Thyroid gland (tissue), 4 donors: ENCODE results near the gene MANBA. TPM values are rescaled to one million over a fixed set of nuclear protein-coding genes. Genes with fewer than 3 reads are reported as not detected.

Experiments used
- DNase-seq, 2 donors: peaks; one replicate each; pipeline ENCODE4 v3.0.0-alpha.2; 2019
- H3K27ac ChIP-seq, 3 donors: fragments of 200-600 bp; sonication (generic); 1 replicate in 2 of 3; 2 replicates in 1 of 3; pipeline ENCODE4 v1.5.1; 2016 to 2019; ENCODE audit warnings: mild to moderate bottlenecking in 1 of 3, moderate library complexity in 1 of 3
- H3K27me3 ChIP-seq: fragments of 200-600 bp; sonication (generic); one replicate; pipeline ENCODE4 v1.5.1; 2019
- H3K36me3 ChIP-seq, 2 donors: fragments of 200-600 bp; sonication (generic); one replicate each; pipeline ENCODE4 v1.5.1; 2016 to 2019
- H3K4me1 ChIP-seq, 2 donors: fragments of 200-600 bp; sonication (generic); one replicate each; pipeline ENCODE4 v1.5.1; 2017 to 2019
- H3K4me3 ChIP-seq, 3 donors: fragments of 200-600 bp; sonication (generic); replicated peaks in 1 of 3; 1 replicate in 2 of 3; 2 replicates in 1 of 3; pipeline ENCODE4 v1.5.1; 2016; ENCODE audit warnings: mild to moderate bottlenecking in 1 of 3
- H3K9me3 ChIP-seq: fragments of 200-600 bp; sonication (generic); one replicate; pipeline ENCODE4 v1.5.1; 2017
- POLR2A ChIP-seq, 2 donors: fragments of 450-650 bp; IDR thresholded peaks; one replicate each; pipeline ENCODE4 v1.6.1; 2017; ENCODE audit warnings: antibody characterized with exemption in 2 of 2, mild to moderate bottlenecking in 2 of 2, moderate library complexity in 1 of 2
- WGBS, 2 donors: methylation state at CpG; one replicate each; pipeline ENCODE4 v1.1.5; 2017; 5-methylcytosine and 5-hydroxymethylcytosine counted together
- intact Hi-C: fragments of 100-400 bp; cut with DNase I; formaldehyde crosslinking; loops from one replicate; pipeline ENCODE4 v1.15.1; 2023
- total RNA-seq, 4 donors: library from RNA; depleted of rRNA; stranded (reverse); fragments of >200 nt; gene quantifications; one replicate each; pipeline ENCODE4 v1.2.3, GENCODE V29; 2016
- TF ChIP-seq, protein P1 (sequence below), 6 experiments: fragments of 200-600 bp in 3 of 6; fragments of 450-650 bp in 3 of 6; sonication (generic) in 3 of 6; IDR thresholded peaks; one replicate each; pipeline ENCODE4 v1.5.1; 2016 to 2019; ENCODE audit warnings: antibody characterized with exemption in 6 of 6, mild to moderate bottlenecking in 2 of 6, inconsistent platforms in 1 of 6, moderate library complexity in 1 of 6

Gene MANBA
- total RNA-seq, 4 donors from 2014 or later: 41.3 to 53.4 (median 45.5) TPM

- Histone ChIP-seq H3K4me3 (no peak overlapping the region), H3K27ac (no peak overlapping the region), H3K27me3 (no peaks in the 10 kb centered on the region), H3K4me1 (no peaks in the 10 kb centered on the region), H3K9me3 (no peaks in the 10 kb centered on the region), H3K36me3 (peaks cover 40 to 42% of the 10 kb centered on the region in 2 donors)
- intact Hi-C loops: no loop called here
- no peak for TF ChIP-seq POLR2A (IDR thresholded peaks at IDR 0.05)
- TF ChIP-seq, protein P1, sequence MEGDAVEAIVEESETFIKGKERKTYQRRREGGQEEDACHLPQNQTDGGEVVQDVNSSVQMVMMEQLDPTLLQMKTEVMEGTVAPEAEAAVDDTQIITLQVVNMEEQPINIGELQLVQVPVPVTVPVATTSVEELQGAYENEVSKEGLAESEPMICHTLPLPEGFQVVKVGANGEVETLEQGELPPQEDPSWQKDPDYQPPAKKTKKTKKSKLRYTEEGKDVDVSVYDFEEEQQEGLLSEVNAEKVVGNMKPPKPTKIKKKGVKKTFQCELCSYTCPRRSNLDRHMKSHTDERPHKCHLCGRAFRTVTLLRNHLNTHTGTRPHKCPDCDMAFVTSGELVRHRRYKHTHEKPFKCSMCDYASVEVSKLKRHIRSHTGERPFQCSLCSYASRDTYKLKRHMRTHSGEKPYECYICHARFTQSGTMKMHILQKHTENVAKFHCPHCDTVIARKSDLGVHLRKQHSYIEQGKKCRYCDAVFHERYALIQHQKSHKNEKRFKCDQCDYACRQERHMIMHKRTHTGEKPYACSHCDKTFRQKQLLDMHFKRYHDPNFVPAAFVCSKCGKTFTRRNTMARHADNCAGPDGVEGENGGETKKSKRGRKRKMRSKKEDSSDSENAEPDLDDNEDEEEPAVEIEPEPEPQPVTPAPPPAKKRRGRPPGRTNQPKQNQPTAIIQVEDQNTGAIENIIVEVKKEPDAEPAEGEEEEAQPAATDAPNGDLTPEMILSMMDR (IDR thresholded peaks at IDR 0.05): no peak
- no peak for DNase-seq
- WGBS, 2 donors: 85 to 86% methylated on average over 4 to 7 of the region's 7 CpGs
Measured at GRCh38 chr4:102606846-102607450, 153.8 kb downstream of the MANBA start.

- Histone ChIP-seq H3K4me3 (no peak overlapping the region), H3K27ac (no peak overlapping the region), H3K27me3 (no peaks in the 10 kb centered on the region), H3K9me3 (no peaks in the 10 kb centered on the region), H3K4me1 (no peaks in the 10 kb centered on the region), H3K36me3 (peaks cover 35 to 46% of the 10 kb centered on the region in 2 donors)
- intact Hi-C loops: no loop called here
- no peak for DNase-seq
- 77 to 88% methylated on average over 3 of the region's 3 CpGs for WGBS, 2 donors
- TF ChIP-seq POLR2A (IDR thresholded peaks at IDR 0.05): no peak
- TF ChIP-seq, protein P1 (IDR thresholded peaks at IDR 0.05): no peak
Measured at GRCh38 chr4:102606261-102606660, 154.5 kb downstream of the MANBA start.

- H3K36me3 ChIP-seq: peaks cover 23 to 32% of the 10 kb centered on the region in 2 donors
- H3K4me3 ChIP-seq: no peak overlapping the region
- intact Hi-C loops: no loop called here
- DNase-seq: no peak
- H3K27me3 ChIP-seq: no peaks in the 10 kb centered on the region
- no peak overlapping the region for H3K27ac ChIP-seq
- WGBS, 2 donors: 70 to 86% methylated on average over 2 of the region's 2 CpGs
- TF ChIP-seq POLR2A (IDR thresholded peaks at IDR 0.05): no peak
- TF ChIP-seq, protein P1 (IDR thresholded peaks at IDR 0.05): no peak
- H3K9me3 ChIP-seq: no peaks in the 10 kb centered on the region
- no peaks in the 10 kb centered on the region for H3K4me1 ChIP-seq
Measured at GRCh38 chr4:102604222-102604940, 156.4 kb downstream of the MANBA start.

- no peak overlapping the region for H3K27ac ChIP-seq
- no peak for TF ChIP-seq POLR2A (IDR thresholded peaks at IDR 0.05)
- TF ChIP-seq, protein P1 (IDR thresholded peaks at IDR 0.05): no peak
- peaks cover 10 to 12% of the 10 kb centered on the region in 2 donors for H3K36me3 ChIP-seq
- no peak for DNase-seq
- no peaks in the 10 kb centered on the region for H3K27me3 ChIP-seq
- intact Hi-C loops: no loop called here
- 84% methylated on average over 8 of the region's 8 CpGs for WGBS, 2 donors
- H3K4me1 ChIP-seq: no peaks in the 10 kb centered on the region
- H3K4me3 ChIP-seq: no peak overlapping the region
- no peaks in the 10 kb centered on the region for H3K9me3 ChIP-seq
Measured at GRCh38 chr4:102601586-102602227, 159.1 kb downstream of the MANBA start.

- no peak overlapping the region for H3K27ac ChIP-seq
- TF ChIP-seq POLR2A (IDR thresholded peaks at IDR 0.05): no peak
- TF ChIP-seq, protein P1 (IDR thresholded peaks at IDR 0.05): no peak
- no peaks in the 10 kb centered on the region for H3K9me3 ChIP-seq
- H3K4me1 ChIP-seq: no peaks in the 10 kb centered on the region
- DNase-seq: no peak
- intact Hi-C loops: no loop called here
- H3K27me3 ChIP-seq: no peaks in the 10 kb centered on the region
- peaks cover 7 to 21% of the 10 kb centered on the region in 2 donors for H3K36me3 ChIP-seq
- H3K4me3 ChIP-seq: no peak overlapping the region
Measured at GRCh38 chr4:102600689-102601088, 160.1 kb downstream of the MANBA start.
